GM18870 (cell line): ENCODE data around the gene DENND5B.
A peak's percentile ranks its signal among the peaks of the same experiment; 100 is the strongest.
"Not testable (repeated sequence)": the region's sequence is repeated elsewhere in the genome, so short reads cannot be mapped to it uniquely, and the experiment has no call there.

Source experiments
- ATAC-seq: cut with Tn5 transposase; IDR thresholded peaks from one replicate; pipeline ENCODE4 v1.9.1; 2021; ENCODE audit warnings: moderate library complexity; ENCODE audit not compliant: unreplicated experiment

DENND5B gene

DNA sequence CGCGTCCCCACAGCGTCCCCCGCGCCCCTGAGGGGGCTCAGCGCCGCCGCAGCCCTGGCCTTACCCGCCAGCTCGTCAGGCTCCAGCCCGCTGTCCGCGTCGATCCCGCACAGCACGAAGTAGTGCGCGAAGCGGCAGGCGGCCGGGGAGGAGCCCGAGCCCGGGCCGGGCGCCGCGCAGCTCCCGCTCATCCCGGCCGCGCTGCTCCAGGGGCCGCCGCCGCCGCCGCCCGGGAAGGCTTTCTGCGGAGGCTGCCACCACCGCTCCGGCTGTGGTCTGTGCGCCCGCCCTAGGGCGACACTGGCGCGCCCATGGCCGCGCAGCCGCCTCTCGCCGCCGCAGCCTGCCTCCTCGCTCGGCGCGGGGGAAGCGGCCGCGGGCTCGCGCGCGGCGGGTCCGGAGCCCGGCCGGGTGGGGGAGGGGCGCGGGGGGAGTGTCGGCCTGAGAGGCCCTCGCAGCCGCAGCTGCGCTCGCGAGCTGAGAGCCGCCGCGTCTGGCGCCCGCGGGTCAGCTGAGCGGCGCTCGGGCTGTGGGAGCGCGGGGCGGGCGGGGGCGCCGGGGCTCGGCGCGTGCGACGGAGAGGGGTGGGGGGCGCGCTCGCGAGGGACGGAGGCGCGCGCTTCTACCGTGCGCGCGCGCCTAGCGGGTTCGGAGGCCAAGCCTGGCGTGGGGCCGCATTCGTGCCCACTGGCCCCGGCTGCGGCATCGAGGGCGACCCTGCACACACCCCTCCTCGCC is at the start of gene DENND5B:
DENND5B (minus strand) TSS at position 495 of the 738 bp plus-strand sequence; CDS start at position 191, 304 bp downstream.
- no peak for ATAC-seq

GRCh38 chr12:31634620-31635019 is 43.7 kb upstream of the DENND5B start:
- no peak for ATAC-seq

GRCh38 chr12:31633464-31633863 is 42.5 kb upstream of the DENND5B start:
- no peak for ATAC-seq

DNA sequence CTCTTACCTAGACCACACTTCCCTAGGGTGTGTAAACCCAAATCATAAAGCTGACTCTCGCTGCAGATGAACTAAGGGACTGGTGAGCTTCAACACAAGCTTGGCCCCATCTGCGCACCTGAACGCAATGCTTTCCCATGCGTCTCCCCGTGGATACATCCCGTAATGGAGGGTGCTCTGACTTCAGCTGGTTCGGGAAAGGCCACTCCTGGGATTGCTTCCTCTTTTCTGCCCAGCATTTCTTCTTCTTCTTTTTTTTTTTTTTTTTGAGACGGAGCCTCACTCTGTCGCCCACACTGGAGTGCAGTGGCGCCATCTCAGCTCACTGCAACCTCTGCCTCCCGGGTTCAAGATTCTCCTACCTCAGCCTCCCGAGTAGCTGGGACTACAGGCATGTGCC is 40.9 kb upstream of the DENND5B start:
- no peak for ATAC-seq

GRCh38 chr12:31631023-31631724 is 40.2 kb upstream of the DENND5B start:
- no peak for ATAC-seq

DNA sequence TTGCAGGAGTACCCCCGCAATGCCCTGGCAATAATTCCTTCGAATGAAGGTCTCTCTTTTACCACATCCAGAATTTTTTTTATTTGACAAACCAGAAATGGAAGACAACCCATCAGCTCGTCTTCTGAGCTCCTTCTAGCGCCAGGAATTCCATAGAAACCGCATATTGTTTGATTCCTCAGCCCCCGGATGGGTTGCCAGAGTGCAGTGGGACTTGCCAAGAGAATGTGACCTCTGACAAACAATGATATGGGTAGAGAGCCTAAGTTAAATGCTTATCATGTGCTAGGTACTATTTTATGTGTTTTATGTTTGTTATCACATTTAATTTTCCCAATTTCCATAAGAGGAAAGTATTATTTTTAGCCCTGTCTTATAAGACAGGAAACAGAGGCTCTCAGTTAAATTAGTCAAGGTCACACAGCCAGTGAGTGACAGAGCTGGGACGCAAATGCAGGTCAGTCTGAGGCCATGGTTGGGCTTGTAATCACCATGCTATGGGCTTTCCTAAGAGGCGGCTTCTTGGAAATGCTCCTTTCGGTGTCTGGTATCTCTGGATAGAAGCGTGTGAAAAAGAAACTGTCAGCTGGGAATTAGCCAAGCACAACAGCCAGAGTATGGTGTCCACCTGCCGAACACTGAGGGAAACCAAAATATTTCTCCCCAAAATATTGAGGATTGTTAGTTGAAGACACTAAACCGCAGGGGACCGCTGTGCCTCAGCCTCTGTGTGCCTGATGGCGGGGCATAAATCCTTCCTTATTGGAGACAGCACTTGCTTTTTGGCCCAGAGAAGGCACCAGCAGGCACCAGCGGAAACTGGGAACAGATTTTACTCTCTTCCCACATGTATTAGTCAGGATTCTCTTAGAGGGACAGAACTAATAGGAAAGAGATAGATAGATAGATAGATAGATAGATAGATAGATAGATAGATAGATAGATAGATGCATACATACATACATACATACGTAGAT is 39.1 kb upstream of the DENND5B start:
- no peak for ATAC-seq

DNA sequence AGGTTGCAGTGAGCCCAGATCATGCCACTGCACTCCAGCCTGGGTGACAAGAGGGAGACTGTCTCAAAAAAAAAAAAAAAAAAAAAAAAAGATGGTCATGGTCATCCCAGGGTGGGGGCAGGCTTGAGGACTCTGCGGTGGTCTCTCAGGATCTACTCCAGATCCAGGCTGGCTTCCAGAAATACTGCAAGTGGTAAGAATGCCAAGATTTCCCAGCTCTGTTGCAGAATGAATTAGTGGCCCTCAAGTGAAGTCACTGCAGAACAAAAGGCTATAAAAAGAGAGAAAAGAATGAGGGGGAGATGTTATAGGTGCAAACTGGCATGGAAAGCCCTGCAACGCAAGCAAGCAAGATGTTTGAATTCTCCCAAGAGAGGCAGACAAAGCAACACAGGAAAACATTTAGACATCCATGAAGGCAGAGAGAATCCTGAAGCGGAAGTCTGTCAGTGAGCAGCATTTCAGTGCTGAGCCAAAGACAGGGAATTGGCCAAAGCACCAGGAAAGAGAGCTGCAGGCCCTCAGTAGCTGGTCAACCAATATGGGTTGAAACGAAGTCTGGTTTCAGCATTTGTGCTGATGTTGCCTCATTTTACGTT is 36.6 kb upstream of the DENND5B start:
- no peak for ATAC-seq

DNA sequence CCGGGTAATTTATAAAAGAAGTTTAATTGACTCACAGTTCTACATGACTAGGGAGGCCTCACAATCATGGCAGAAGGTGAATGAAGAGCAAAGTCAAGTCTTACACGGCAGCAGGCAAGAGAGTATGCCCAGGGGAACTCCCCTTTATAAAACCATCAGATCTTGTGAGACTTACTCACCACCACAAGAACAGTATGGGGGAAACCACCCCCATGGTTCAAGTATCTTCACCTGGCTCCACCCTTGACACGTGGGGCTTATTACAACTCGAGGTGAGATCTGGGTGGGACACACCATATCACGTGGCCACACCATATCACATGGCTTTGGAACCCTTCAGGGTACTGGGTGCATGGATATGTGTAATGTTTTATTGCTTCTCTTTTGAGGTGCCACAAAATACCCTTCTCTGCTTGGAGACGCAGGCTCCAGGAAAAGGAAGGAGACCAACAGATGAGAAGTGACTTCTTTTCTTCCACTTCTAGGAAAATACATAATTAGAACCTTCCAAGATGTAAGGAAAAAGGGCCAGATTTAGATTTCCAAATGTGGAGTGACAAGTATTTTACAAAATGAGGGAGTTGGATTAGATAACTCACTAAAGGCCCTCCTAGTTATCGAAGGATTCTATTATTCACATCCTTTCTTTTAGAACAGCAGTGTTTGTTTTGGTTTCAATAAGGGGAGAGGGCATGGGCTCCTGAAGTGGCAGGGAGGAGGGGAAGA is 35.5 kb upstream of the DENND5B start:
- ATAC-seq = no peak

GRCh38 chr12:31622038-31622437 is 31.1 kb upstream of the DENND5B start:
- ATAC-seq = no peak

DNA sequence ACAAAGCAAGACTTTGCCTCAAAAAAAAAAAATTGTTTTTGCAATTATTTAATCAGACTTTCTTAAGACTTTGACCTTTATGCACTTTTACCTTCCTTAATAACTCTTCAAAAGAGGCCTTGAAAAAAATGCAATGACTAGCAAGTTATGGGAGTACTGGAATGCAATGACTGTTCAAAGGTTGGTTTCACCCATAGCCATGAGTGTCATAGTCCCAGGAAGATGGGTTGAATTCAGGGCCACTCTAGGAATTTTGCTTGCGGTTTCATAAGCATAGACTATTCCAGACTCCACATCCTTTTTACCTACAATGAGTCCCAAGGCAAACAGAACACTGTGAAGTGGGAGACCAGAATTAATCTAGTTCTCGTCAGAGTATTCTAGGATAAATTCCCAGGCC is 29.4 kb upstream of the DENND5B start:
- no peak for ATAC-seq

- no peak for ATAC-seq
Observed at GRCh38 chr12:31618228-31619025, 27.5 kb upstream of the DENND5B start.

DNA sequence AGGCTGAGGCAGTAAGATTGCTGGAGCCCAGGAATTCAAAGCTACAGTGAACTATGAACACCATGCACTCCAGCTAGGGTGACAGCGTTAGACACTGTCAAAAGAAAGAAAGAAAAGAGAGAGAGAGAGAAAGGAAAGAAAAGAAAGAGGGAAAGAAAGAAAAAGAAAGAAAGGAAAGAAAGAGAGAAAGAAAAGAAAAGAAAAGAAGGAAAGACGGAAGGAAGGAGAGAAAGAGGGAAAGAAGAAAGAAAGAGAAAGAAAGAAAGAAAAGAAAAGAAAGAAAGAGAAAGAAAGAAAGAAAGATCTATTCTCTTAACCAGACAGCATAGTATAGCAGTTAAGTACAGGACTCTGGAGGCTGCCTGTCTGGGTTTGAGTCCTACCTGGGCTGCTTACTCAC is 21.9 kb upstream of the DENND5B start:
- no peak for ATAC-seq

- not testable (repeated sequence) for ATAC-seq
Observed at GRCh38 chr12:31608299-31608698, 17.4 kb upstream of the DENND5B start.

DNA sequence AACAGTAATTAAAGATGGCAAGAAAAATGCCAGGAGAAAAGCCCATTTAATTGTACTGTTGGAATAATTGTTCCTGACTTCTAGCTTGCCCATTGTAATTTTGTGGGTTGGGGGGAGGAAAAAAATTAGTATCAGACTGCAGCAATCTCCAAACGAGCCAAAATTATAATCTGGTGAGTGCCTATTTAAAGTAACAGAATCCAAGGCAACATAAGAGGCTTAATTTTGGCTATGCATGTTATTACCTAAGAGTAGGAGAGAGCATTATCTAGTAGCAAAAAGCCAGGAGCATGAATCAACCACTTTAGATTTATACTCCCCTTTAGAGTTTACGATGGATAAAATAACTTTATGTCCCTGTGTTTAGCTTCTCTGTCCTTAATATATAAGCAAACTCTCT is 14.6 kb upstream of the DENND5B start:
- ATAC-seq = no peak

- peak; percentile 96 for ATAC-seq
Observed at GRCh38 chr12:31603546-31604009, 12.6 kb upstream of the DENND5B start.

- ATAC-seq = no peak
Observed at GRCh38 chr12:31600750-31601149, 9.8 kb upstream of the DENND5B start.

GRCh38 chr12:31600252-31600651 is 9.3 kb upstream of the DENND5B start:
- ATAC-seq = no peak

GRCh38 chr12:31599053-31599452 is 8.1 kb upstream of the DENND5B start:
- no peak for ATAC-seq

DNA sequence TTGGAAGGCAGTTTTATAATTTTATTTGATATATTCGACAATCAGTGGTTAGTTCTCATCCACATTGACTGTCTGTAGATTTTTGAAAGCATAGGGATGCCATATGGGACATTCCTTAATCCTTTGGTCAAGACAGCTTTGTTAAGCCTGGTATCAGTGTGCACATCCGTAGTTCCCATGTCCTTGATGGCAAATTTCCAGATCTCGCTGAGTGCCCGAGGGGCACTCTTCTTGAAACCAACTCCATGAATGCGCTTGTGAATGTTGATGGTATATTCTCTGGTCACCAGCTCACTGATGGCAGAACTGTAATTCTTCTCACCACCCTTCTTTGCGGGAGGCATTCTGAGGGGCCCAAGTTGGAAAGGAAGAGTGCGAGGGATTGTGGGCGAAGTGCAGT is 6.1 kb upstream of the DENND5B start:
- ATAC-seq = no peak
